ENCODE measurements around the gene SULT1A3.
A peak's percentile ranks its signal among the peaks of the same experiment; 100 is the strongest.
"Not testable (repeated sequence)": the region's sequence is repeated elsewhere in the genome, so short reads cannot be mapped to it uniquely, and the experiment has no call there.

Gene SULT1A3

GRCh38 chr16:30199049-30199448 is at the start of gene SULT1A3:
SULT1A3 (plus strand) TSS chr16:30199255; CDS start chr16:30200729, 1,474 bp downstream.
- not testable (repeated sequence) for DNase-seq (ENCODE audit: low read depth in 2 of 2)

DNA sequence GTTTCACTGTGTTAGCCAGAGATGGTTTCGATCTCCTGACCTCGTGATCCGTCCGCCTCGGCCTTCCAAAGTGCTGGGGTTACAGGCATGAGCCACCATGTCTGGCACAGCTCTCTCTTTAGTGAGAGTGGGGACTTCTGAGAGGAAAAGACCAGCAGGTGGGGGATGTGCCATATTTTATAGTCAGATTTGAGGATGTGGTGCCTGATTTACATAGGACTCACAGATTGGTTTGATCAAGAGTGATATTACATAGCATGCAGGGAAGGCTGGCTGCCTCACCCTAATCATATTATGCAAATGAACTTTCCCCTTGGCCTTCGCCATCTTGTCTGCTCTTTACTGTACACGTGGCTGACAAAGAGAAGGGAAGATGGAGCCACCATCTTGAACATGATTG is 48.0 kb upstream of the SULT1A3 start:
- no peak for DNase-seq (ENCODE audit: low read depth in 2 of 2)

- no peak for DNase-seq (ENCODE audit: low read depth in 2 of 2)
These were observed 46.5 kb upstream of the SULT1A3 start for GRCh38 chr16:30152517-30152916.

DNA sequence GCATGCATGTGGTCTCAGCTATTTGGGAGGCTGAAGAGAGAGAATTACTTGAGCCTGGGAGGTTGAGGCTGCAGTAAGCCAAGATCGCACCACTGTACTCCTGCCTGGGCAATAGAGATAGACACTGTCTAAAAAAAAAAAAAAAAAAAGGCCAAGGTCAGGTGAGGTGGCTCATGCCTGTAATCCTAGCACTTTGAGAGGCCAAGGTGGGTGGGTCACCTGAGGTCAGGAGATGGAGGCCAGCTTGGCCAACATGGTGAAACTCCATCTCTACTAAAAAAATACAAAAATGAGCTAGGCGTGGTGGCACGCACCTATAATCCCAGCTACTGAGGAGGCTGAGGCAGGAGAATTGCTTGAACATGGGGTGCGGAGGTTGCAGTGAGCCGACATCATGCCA is 43.9 kb upstream of the SULT1A3 start:
- no peak for DNase-seq (ENCODE audit: low read depth in 2 of 2)

DNA sequence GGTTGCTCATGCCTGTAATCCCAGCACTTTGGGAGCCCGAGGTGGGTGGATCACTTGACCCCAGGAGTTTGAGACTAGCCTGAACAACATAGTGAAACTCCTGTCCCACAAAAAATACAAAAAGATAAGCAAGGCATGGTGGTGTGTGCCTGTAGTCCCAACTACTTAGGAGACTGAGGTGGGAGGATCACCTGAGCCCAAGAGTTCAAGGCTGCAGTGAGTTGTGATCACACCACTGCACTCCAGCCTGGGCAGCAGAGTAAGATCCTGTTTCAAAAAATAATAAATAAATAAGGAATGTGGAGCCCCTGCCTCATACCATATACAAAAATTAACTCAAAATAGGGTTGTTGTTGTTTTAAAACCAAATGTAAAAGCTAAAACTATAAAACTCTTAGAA is 41.8 kb upstream of the SULT1A3 start:
- DNase-seq (ENCODE audit: low read depth in 2 of 2): no peak

GRCh38 chr16:30163538-30163937 is 35.5 kb upstream of the SULT1A3 start:
- DNase-seq (ENCODE audit: low read depth in 2 of 2): no peak

- no peak for DNase-seq (ENCODE audit: low read depth in 2 of 2)
These were observed 32.7 kb upstream of the SULT1A3 start for GRCh38 chr16:30166202-30166902.

DNA sequence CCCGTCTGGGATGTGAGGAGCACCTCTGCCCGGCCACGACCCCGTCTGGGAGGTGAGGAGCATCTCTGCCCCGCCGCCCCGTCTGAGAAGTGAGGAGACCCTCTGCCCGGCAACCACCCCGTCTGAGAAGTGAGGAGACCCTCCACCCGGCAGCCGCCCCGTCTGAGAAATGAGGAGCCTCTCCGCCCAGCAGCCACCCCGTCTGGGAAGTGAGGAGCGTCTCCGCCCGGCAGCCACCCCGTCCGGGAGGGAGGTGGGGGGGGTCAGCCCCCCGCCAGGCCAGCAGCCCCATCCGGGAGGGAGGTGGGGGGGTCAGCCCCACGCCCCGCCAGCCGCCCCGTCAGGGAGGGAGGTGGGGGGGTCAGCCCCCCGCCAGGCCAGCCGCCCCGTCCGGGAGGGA is 30.3 kb upstream of the SULT1A3 start:
- not testable (repeated sequence) for DNase-seq (ENCODE audit: low read depth in 2 of 2)

GRCh38 chr16:30169416-30169815 is 29.6 kb upstream of the SULT1A3 start:
- DNase-seq (ENCODE audit: low read depth in 2 of 2): not testable (repeated sequence)

DNA sequence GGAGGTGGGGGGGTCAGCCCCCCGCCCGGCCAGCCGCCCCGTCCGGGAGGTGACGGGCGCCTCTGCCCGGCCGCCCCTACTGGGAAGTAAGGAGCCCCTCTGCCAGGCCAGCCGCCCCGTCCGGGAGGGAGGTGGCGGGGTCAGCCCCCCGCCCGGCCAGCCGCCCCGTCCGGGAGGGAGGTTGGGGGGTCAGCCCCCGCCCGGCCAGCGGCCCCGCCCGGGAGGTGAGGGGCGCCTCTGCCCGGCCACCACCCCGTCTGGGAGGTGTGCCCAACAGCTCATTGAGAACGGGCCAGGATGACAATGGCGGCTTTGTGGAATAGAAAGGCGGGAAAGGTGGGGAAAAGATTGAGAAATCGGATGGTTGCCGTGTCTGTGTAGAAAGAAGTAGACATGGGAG is 28.9 kb upstream of the SULT1A3 start:
- DNase-seq (ENCODE audit: low read depth in 2 of 2): not testable (repeated sequence)

DNA sequence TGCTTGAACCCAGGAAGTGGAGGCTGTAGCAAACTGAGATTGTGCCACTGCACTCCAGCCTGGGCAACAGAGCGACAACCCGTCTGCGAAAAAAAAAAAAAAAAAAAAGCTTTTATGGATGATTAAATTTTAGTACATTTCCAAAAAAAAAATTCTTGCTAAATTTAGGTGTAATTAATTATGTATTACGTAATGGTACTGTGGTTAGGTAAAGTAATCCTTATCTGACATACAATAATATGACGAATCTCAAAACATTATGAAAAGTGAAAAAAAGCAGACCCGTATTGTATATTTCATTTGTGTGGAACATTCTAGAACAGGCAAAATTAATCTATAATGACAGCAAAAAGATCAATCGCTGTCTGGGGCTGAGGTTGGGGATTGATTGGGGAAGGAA is 26.0 kb upstream of the SULT1A3 start:
- no peak for DNase-seq (ENCODE audit: low read depth in 2 of 2)

DNA sequence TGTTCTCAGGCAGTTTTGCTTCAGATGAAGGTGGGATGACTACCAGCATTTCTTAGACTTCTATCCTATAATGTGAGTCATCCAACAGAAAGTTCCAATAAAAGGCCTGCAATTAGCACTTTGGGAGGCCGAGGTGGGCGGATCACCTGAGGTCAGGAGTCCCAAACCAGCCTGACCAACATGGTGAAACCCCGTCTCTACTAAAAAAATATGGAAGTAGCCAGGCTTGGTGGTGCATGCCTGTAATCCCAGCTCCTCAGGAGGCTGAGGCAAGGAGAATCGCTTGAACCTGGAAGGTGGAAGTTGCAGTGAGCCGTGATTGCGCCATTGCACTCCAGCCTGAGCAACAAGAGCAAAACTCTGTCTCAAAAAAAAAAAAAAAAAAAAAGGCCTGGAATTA is 22.2 kb upstream of the SULT1A3 start:
- not testable (repeated sequence) for DNase-seq (ENCODE audit: low read depth in 2 of 2)

DNA sequence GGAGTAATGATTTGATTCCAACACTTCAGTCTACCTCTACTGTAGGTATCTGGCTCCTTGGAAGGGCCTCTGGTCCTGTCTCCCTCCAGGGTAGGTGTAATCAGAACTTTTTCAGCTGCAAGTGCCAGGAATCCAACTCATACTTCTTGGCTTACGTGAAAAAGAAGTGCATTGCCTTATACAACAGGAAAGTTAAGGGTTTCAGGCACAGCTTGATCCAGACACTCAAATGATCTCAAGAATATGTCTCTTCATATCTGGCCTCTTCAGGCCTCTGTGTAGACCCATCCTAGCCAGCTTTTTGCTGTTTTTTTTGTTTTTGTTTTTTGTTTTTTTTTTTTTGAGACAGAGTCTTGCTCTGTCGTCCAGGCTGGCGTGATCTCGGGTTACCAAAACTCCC is 19.9 kb upstream of the SULT1A3 start:
- DNase-seq (ENCODE audit: low read depth in 2 of 2): no peak

DNA sequence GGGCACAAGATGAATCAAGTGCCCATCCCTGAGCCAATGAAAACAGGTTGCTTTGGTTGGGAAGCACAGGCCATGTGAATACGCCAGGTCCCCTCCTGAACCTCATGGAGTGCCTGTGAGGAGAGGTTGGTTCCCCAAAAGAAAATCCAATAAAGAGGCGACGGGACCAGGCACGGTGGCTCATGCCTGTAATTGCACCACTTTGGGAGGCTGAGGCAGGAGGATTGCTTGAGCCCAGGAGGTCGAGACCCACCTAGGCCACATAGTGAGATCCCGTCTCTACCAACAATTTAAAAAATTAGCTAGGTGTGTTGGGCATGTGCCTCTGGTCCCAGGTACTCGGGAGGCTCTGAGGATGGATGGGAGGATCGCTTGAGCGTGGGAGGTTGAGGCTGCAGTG is 19.1 kb upstream of the SULT1A3 start:
- DNase-seq (ENCODE audit: low read depth in 2 of 2): no peak

GRCh38 chr16:30180741-30181140 is 18.3 kb upstream of the SULT1A3 start:
- DNase-seq (ENCODE audit: low read depth in 2 of 2): no peak

DNA sequence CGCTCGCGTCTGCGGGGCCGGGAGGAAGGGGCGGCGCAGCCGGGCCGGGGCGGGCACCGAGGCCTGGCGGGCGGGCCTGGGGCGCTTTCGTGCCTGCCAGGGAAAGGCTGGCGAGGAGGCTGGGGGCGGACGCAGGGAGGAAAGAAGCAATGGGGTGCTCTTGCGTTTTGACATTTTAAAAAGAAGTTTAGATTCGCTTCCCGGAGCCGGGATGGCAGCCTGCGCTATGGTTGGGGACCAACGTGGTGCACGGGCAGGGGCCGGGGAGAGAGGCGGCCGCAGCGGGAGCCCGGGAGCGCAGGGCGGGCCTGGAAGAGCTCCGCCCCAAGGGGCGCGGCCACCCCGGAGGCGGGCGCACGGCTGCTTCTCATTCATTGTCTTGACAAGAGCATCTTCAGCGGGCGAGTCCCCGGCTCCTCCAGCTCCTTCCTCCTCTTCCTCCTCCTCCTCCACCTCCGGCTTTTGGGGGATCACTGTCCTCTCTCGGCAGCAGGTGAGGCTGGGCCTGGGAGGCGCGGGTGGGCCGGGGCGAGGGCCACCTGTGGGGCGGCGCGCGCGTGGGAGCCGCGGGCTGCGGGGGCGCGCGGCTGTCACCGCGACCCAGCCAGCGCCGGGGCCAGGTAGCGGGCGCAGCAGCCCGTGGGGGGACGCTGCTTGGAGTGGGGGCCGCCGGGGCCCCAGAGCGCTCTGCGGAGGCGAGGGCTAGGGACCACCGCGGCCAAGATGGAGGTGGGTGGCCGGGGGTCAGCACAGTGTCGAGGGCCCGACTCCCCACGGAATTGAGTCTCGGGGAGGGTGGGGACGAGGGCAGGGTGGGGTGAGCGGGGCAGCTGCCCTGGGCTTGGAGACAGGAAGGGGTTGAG is 15.6 kb upstream of the SULT1A3 start, which contains the start of gene CORO1A:
TSS of gene CORO1A (plus strand) at position 370 of the 863 bp plus-strand sequence. CDS start 1,608 bp downstream, outside the sequence.
- peak; percentile 81 to 83 for DNase-seq (ENCODE audit: low read depth in 2 of 2)

- DNase-seq (ENCODE audit: low read depth in 2 of 2): peak; percentile 45 to 54
These were observed 14.8 kb upstream of the SULT1A3 start for GRCh38 chr16:30184096-30184890.

GRCh38 chr16:30184891-30185682 is 14.0 kb upstream of the SULT1A3 start:
- peak in 1 of 2 donors; percentile 22 for DNase-seq (ENCODE audit: low read depth in 2 of 2)

- DNase-seq (ENCODE audit: low read depth in 2 of 2): peak; percentile 65 to 75
These were observed 13.2 kb upstream of the SULT1A3 start for GRCh38 chr16:30185683-30186421.

GRCh38 chr16:30186444-30186781 is 12.6 kb upstream of the SULT1A3 start:
- no peak for DNase-seq (ENCODE audit: low read depth in 2 of 2)

Data from stimulated activated CD4-positive, alpha-beta T cell treated with anti-CD3 and anti-CD28 coated beads, Interleukin-4, amount 100 ng/mL, for 48 hours (primary cell).